MM.1S (cell line): ENCODE data around the gene ZCCHC7.
"Not testable (repeated sequence)": the region's sequence is repeated elsewhere in the genome, so short reads cannot be mapped to it uniquely, and the experiment has no call there.

Source experiments
- DNase-seq: peaks from one replicate; pipeline ENCODE4 v3.0.0-alpha.2; 2015
- H2AFZ ChIP-seq: fragments of 300-600 bp; sonication (generic); 2 replicates; pipeline ENCODE4 v1.6.0; 2016; ENCODE audit warnings: antibody characterized with exemption, low read length
- H3F3A ChIP-seq: fragments of 300-600 bp; sonication (generic); 2 replicates; pipeline ENCODE4 v1.6.1; 2016; ENCODE audit warnings: mild to moderate bottlenecking, antibody characterized with exemption, low read length, moderate library complexity, mixed read lengths; ENCODE audit not compliant: insufficient read depth
- H3K27ac ChIP-seq: fragments of 300-600 bp; sonication (generic); 2 replicates; pipeline ENCODE4 v1.5.1; 2016; ENCODE audit warnings: mild to moderate bottlenecking, low read length
- H3K27me3 ChIP-seq: fragments of 300-600 bp; sonication (generic); replicated peaks from 2 replicates; pipeline ENCODE4 v1.6.0; 2016; ENCODE audit warnings: low read length; ENCODE audit not compliant: insufficient read depth
- H3K36me3 ChIP-seq: fragments of 300-600 bp; sonication (generic); replicated peaks from 2 replicates; pipeline ENCODE4 v1.6.1; 2016; ENCODE audit warnings: mild to moderate bottlenecking, low read length, mixed read lengths; ENCODE audit not compliant: insufficient read depth
- H3K4me1 ChIP-seq: fragments of 300-600 bp; sonication (generic); 2 replicates; pipeline ENCODE4 v1.6.1; 2016; ENCODE audit warnings: low read length, mixed read lengths
- H3K4me2 ChIP-seq: fragments of 300-600 bp; sonication (generic); 2 replicates; pipeline ENCODE4 v1.6.0; 2016; ENCODE audit warnings: low read depth, low read length
- H3K4me3 ChIP-seq: fragments of 300-600 bp; sonication (generic); 2 replicates; pipeline ENCODE4 v1.5.1; 2016; ENCODE audit warnings: low read length, mixed read lengths
- H3K79me2 ChIP-seq: fragments of 300-600 bp; sonication (generic); 2 replicates; pipeline ENCODE4 v1.6.1; 2016; ENCODE audit warnings: mixed run types, low read length, mixed read lengths
- H3K9ac ChIP-seq: fragments of 300-600 bp; sonication (generic); 2 replicates; pipeline ENCODE4 v1.6.1; 2016; ENCODE audit warnings: low read length, mixed read lengths
- H3K9me2 ChIP-seq: fragments of 300-600 bp; sonication (generic); replicated peaks from 2 replicates; pipeline ENCODE4 v1.6.1; 2016; ENCODE audit warnings: mild to moderate bottlenecking, low read length, mixed read lengths; ENCODE audit not compliant: insufficient read depth
- H3K9me3 ChIP-seq: fragments of 300-600 bp; sonication (generic); replicated peaks from 2 replicates; pipeline ENCODE4 v1.6.1; 2016; ENCODE audit warnings: mild to moderate bottlenecking, low read length, mixed read lengths; ENCODE audit not compliant: insufficient read depth
- H4K20me1 ChIP-seq: fragments of 300-600 bp; sonication (generic); 2 replicates; pipeline ENCODE4 v1.6.1; 2016; ENCODE audit warnings: mild to moderate bottlenecking, low read length, moderate library complexity, mixed read lengths; ENCODE audit not compliant: insufficient read depth
- EZH2 ChIP-seq: fragments of 300-600 bp; sonication (generic); optimal IDR thresholded peaks from 2 replicates; pipeline ENCODE3; 2017; ENCODE audit warnings: low read depth, mild to moderate bottlenecking, antibody characterized with exemption, low read length, mixed read lengths
- EZH2phosphoT487 ChIP-seq: fragments of 300-600 bp; sonication (generic); IDR thresholded peaks from 2 replicates; pipeline ENCODE4 v1.6.1; 2018; ENCODE audit warnings: antibody characterized with exemption, low read length
- TF ChIP-seq, protein P1 (sequence below): fragments of 300-600 bp; sonication (generic); IDR thresholded peaks from 2 replicates; pipeline ENCODE4 v1.5.1; 2016; ENCODE audit warnings: antibody characterized with exemption, low read length, mixed read lengths

ZCCHC7 gene

DNA sequence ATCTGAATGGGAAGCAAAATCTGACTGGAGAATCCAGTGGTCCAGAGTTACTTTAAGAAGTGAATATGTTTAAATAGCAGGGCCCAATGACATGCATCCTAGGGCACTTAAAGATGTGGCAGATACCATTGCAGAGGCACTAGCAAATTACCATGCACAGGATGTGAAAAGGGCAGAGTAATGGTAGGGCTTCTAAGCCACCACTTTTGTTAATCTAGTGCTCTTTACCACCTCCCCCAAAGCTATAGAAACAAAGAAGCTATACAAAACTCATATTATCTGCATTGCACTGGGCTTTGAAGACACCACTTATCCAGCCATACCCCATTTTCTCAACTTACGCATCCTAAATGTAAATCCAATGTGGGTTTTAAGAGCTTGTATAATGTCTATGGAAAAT is 81.2 kb downstream of the ZCCHC7 start:
- H3K4me1 ChIP-seq = peaks cover 20% of the 10 kb centered on the region
- H2AFZ ChIP-seq = no peak overlapping the region
- no peaks in the 10 kb centered on the region for H3K9me2 ChIP-seq
- no peaks in the 10 kb centered on the region for H3K27me3 ChIP-seq
- H3F3A ChIP-seq = peaks cover 24% of the 10 kb centered on the region
- DNase-seq = no peak
- H3K36me3 ChIP-seq = no peaks in the 10 kb centered on the region
- no peaks in the 10 kb centered on the region for H3K9me3 ChIP-seq
- H3K9ac ChIP-seq = no peak overlapping the region
- no peak overlapping the region for H3K4me3 ChIP-seq
- H3K4me2 ChIP-seq = no peak overlapping the region
- TF ChIP-seq, protein P1, sequence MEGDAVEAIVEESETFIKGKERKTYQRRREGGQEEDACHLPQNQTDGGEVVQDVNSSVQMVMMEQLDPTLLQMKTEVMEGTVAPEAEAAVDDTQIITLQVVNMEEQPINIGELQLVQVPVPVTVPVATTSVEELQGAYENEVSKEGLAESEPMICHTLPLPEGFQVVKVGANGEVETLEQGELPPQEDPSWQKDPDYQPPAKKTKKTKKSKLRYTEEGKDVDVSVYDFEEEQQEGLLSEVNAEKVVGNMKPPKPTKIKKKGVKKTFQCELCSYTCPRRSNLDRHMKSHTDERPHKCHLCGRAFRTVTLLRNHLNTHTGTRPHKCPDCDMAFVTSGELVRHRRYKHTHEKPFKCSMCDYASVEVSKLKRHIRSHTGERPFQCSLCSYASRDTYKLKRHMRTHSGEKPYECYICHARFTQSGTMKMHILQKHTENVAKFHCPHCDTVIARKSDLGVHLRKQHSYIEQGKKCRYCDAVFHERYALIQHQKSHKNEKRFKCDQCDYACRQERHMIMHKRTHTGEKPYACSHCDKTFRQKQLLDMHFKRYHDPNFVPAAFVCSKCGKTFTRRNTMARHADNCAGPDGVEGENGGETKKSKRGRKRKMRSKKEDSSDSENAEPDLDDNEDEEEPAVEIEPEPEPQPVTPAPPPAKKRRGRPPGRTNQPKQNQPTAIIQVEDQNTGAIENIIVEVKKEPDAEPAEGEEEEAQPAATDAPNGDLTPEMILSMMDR = no peak
- TF ChIP-seq EZH2 (no peak), EZH2phosphoT487 (no peak)
- no peak overlapping the region for H3K27ac ChIP-seq
- peaks cover 16% of the 10 kb centered on the region; the same call in 1 of the 2 replicates for H3K79me2 ChIP-seq
- H4K20me1 ChIP-seq = no peaks in the 10 kb centered on the region

DNA sequence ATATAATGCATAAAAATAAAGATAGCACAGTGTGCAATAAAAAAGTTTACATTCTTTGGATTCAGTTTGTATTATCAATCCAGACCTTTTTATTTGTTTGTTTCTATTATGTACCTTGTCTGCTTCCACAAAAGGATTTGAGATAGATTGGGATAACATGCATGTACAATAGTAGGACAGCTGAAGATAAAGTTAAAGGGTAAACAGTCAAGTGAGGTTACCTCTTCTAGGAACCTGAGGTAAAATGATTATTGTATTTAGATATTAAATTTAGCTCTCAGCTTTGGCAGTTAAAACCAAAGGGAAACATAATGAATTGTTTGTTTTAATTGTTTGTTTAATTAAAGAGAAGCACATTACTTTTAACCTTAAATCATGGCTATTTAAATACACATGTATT is 81.7 kb downstream of the ZCCHC7 start:
- no peak overlapping the region for H3K4me3 ChIP-seq
- no peaks in the 10 kb centered on the region for H3K36me3 ChIP-seq
- H3K27ac ChIP-seq = no peak overlapping the region
- TF ChIP-seq, protein P1 = no peak
- TF ChIP-seq EZH2phosphoT487 = no peak
- TF ChIP-seq EZH2 = no peak
- no peaks in the 10 kb centered on the region for H3K27me3 ChIP-seq
- H3K79me2 ChIP-seq = peaks cover 21% of the 10 kb centered on the region; the same call in 1 of the 2 replicates
- H2AFZ ChIP-seq = no peak overlapping the region
- peaks cover 19% of the 10 kb centered on the region for H3F3A ChIP-seq
- no peak for DNase-seq
- peaks cover 24% of the 10 kb centered on the region for H3K4me1 ChIP-seq
- H4K20me1 ChIP-seq = no peaks in the 10 kb centered on the region
- no peak overlapping the region for H3K9ac ChIP-seq
- H3K4me2 ChIP-seq = no peak overlapping the region
- no peaks in the 10 kb centered on the region for H3K9me3 ChIP-seq
- no peaks in the 10 kb centered on the region for H3K9me2 ChIP-seq

DNA sequence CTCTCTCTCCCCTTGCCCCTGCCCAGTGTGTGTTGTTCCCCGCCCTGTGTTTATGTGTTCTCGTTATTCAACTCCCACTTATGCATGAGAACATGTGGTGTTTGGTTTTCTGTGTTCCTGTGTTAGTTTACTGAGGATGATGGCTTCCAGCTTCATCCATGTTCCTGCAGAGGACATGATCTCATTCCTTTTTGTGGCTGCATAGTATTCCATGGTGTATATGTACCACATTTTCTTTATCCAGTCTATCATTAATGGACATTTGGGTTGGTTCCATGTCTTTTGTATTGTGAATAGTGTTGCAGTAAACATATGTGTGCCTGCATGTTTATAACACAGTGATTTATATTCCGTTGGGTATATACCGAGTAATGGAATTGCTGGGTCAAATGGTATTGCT is 83.1 kb downstream of the ZCCHC7 start:
- Histone ChIP-seq H3K79me2 (peaks cover 17% of the 10 kb centered on the region; the same call in 1 of the 2 replicates), H3K4me1 (peaks cover 21% of the 10 kb centered on the region)
- not testable (repeated sequence) for H3K4me2 ChIP-seq, H2AFZ ChIP-seq, H3K9me3 ChIP-seq, H4K20me1 ChIP-seq, H3K4me3 ChIP-seq, H3K27ac ChIP-seq, H3F3A ChIP-seq, H3K9me2 ChIP-seq, H3K36me3 ChIP-seq, H3K9ac ChIP-seq, DNase-seq, H3K27me3 ChIP-seq

DNA sequence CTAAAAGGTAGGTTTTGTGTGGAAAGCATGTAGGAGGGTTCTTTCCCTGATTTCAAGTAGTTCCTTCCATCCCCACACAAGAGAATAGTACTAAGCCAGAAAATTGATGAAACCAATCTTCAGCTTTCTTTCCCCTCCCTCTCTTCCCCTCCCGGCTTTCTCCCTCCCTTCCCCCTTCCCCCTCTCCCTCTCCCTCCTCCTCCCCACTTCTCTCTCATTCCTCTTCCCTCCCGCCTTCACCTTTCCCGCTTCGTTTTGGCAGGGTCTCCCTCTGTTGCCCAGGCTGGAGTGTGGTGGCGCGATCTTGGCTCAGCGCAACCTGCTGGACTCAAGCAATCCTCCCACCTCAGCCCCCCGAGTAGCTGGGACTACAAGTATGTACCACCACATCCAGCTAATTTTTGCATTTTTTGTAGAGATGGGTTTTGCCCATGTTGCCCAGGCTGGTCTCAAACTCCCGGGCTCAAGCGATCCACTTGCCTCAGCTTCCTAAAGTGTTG is 85.8 kb downstream of the ZCCHC7 start:
- no peak for DNase-seq
- Histone ChIP-seq H2AFZ (no peak overlapping the region), H3K4me1 (peaks cover 34% of the 10 kb centered on the region), H3K4me3 (no peak overlapping the region), H3K79me2 (peaks cover 10% of the 10 kb centered on the region; the same call in 1 of the 2 replicates), H3K36me3 (no peaks in the 10 kb centered on the region), H3K27me3 (no peaks in the 10 kb centered on the region), H3K9me3 (no peaks in the 10 kb centered on the region), H3K9ac (no peak overlapping the region), H3K4me2 (no peak overlapping the region), H3K27ac (no peak overlapping the region), H4K20me1 (no peaks in the 10 kb centered on the region), H3F3A (no peaks in the 10 kb centered on the region), H3K9me2 (no peaks in the 10 kb centered on the region)
- TF ChIP-seq, protein P1 = no peak
- TF ChIP-seq EZH2 = no peak
